OCI-LY1 (cell line): ENCODE measurements around the gene BRSK1.

Experiments used
- H2AFZ ChIP-seq: fragments of 200-600 bp; sonication (generic), shearing (Covaris generic); 2 replicates; pipeline ENCODE4 v1.6.0; 2014; ENCODE audit warnings: antibody characterized with exemption, mild to moderate bottlenecking, low read length
- H3F3A ChIP-seq: fragments of 200-600 bp; sonication (generic), shearing (Covaris generic); 2 replicates; pipeline ENCODE4 v1.6.0; 2014; ENCODE audit warnings: mild to moderate bottlenecking, antibody characterized with exemption, low read length, moderate library complexity; ENCODE audit not compliant: insufficient read depth
- H3K27ac ChIP-seq: fragments of 200-600 bp; sonication (generic); 2 replicates; pipeline ENCODE4 v1.5.1; 2014; ENCODE audit warnings: low read length, mixed run types, mild to moderate bottlenecking, low read depth; ENCODE audit not compliant: poor library complexity, severe bottlenecking
- H3K27me3 ChIP-seq: fragments of 200-600 bp; sonication (generic); 2 replicates; pipeline ENCODE4 v1.6.0; 2014; ENCODE audit warnings: antibody characterized with exemption, mild to moderate bottlenecking, low read length, moderate library complexity; ENCODE audit not compliant: insufficient read depth
- H3K36me3 ChIP-seq: fragments of 200-600 bp; sonication (generic); 2 replicates; pipeline ENCODE4 v1.6.1; 2014; ENCODE audit warnings: mild to moderate bottlenecking, antibody characterized with exemption, low read length, moderate library complexity, mixed read lengths; ENCODE audit not compliant: insufficient read depth
- H3K4me1 ChIP-seq: fragments of 200-600 bp; sonication (generic); 2 replicates; pipeline ENCODE4 v1.5.1; 2014; ENCODE audit warnings: mild to moderate bottlenecking, low read length, moderate library complexity; ENCODE audit not compliant: insufficient read depth, severe bottlenecking
- H3K4me2 ChIP-seq: fragments of 200-600 bp; sonication (generic), shearing (Covaris generic); 2 replicates; pipeline ENCODE4 v1.6.1; 2014; ENCODE audit warnings: low read length
- H3K4me3 ChIP-seq: fragments of 200-600 bp; sonication (generic); 2 replicates; pipeline ENCODE4 v1.5.1; 2014; ENCODE audit warnings: low read length, low read depth, mild to moderate bottlenecking, mixed read lengths; ENCODE audit not compliant: poor library complexity, severe bottlenecking
- H3K79me2 ChIP-seq: fragments of 200-600 bp; shearing (Covaris generic); 2 replicates; pipeline ENCODE4 v1.6.1; 2016; ENCODE audit warnings: mixed run types, low read length, mixed read lengths; ENCODE audit not compliant: insufficient read depth
- H3K9ac ChIP-seq: fragments of 200-600 bp; sonication (generic), shearing (Covaris generic); 2 replicates; pipeline ENCODE4 v1.6.1; 2014; ENCODE audit warnings: mild to moderate bottlenecking, low read length, mixed read lengths
- H3K9me2 ChIP-seq: fragments of 200-600 bp; sonication (generic), shearing (Covaris generic); 2 replicates; pipeline ENCODE4 v1.6.1; 2014; ENCODE audit warnings: low read depth, mild to moderate bottlenecking, low read length, mixed read lengths
- H3K9me3 ChIP-seq: fragments of 200-600 bp; shearing (Covaris generic); 2 replicates; pipeline ENCODE4 v1.6.1; 2014; ENCODE audit warnings: low read length, mixed read lengths
- H4K20me1 ChIP-seq: fragments of 200-600 bp; sonication (generic), shearing (Covaris generic); 2 replicates; pipeline ENCODE4 v1.6.0; 2016; ENCODE audit warnings: mild to moderate bottlenecking, low read length; ENCODE audit not compliant: insufficient read depth
- EZH2 ChIP-seq: fragments of 200-600 bp; sonication (generic), shearing (Covaris generic); IDR thresholded peaks from 2 replicates; pipeline ENCODE4 v1.8.0; 2017; ENCODE audit warnings: borderline replicate concordance, mixed run types, mild to moderate bottlenecking, antibody characterized with exemption, low read length, moderate library complexity, mixed read lengths
- TF ChIP-seq, protein P1 (sequence below): fragments of 200-600 bp; sonication (generic), shearing (Covaris generic); IDR thresholded peaks from 2 replicates; pipeline ENCODE4 v1.5.1; 2017; ENCODE audit warnings: mild to moderate bottlenecking, antibody characterized with exemption, low read length, moderate library complexity, mixed read lengths

The BRSK1 gene

DNA sequence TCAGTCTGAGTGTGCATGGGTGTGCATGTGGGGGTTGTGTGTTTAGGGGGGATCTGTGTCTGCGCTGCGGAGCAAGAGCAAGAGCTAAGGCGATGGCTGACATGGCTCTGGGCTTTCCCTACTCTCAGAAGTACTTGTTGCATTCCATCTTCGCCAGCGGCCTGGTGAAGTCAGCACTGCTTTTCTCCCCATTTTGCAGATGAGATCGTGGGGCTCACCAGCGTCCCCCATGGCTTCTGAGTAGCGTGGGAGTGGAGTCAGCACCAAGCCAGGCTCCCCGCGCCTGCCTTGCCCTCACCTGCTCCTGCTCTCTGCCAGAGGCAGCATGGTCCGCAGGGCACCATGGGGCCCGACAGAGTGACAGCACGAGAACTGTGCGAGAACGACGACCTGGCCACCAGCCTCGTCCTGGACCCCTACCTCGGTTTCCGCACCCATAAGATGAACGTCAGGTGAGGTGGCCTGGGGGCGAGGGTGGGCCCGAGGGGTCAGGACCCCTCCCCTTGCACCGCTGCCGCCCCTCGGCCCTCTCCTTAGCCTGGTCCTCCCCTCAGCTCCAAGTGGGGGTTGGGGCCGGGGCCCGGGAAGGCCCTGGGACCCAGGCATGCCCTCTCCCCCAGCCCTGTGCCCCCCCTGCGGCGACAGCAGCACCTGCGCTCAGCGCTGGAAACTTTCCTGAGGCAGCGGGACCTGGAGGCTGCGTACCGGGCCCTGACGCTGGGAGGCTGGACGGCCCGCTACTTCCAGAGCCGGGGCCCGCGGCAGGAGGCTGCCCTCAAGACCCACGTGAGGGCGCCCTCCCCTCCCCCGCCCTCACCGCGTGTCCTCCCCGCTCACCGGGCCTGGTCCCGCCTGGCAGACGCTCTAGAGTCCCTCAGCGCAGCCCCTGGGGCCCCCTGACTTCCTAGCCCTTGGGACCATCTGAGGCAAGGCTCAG, 58.1 kb downstream of the BRSK1 start:
- Histone ChIP-seq H3K4me3 (peak overlapping the region; percentile 73), H3K27me3 (no peaks in the 10 kb centered on the region), H3K9me2 (no peaks in the 10 kb centered on the region), H3K4me2 (peak overlapping the region; percentile 89), H3K27ac (no peak overlapping the region), H3K79me2 (no peaks in the 10 kb centered on the region), H3K36me3 (peaks cover 15% of the 10 kb centered on the region), H3K4me1 (peaks cover 25% of the 10 kb centered on the region), H3K9me3 (no peaks in the 10 kb centered on the region), H3F3A (no peaks in the 10 kb centered on the region), H2AFZ (no peak overlapping the region), H3K9ac (peak overlapping the region; percentile 85; the same call in 1 of the 2 replicates), H4K20me1 (no peaks in the 10 kb centered on the region)
- TF ChIP-seq EZH2: no peak
- TF ChIP-seq, protein P1, sequence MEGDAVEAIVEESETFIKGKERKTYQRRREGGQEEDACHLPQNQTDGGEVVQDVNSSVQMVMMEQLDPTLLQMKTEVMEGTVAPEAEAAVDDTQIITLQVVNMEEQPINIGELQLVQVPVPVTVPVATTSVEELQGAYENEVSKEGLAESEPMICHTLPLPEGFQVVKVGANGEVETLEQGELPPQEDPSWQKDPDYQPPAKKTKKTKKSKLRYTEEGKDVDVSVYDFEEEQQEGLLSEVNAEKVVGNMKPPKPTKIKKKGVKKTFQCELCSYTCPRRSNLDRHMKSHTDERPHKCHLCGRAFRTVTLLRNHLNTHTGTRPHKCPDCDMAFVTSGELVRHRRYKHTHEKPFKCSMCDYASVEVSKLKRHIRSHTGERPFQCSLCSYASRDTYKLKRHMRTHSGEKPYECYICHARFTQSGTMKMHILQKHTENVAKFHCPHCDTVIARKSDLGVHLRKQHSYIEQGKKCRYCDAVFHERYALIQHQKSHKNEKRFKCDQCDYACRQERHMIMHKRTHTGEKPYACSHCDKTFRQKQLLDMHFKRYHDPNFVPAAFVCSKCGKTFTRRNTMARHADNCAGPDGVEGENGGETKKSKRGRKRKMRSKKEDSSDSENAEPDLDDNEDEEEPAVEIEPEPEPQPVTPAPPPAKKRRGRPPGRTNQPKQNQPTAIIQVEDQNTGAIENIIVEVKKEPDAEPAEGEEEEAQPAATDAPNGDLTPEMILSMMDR: no peak

DNA sequence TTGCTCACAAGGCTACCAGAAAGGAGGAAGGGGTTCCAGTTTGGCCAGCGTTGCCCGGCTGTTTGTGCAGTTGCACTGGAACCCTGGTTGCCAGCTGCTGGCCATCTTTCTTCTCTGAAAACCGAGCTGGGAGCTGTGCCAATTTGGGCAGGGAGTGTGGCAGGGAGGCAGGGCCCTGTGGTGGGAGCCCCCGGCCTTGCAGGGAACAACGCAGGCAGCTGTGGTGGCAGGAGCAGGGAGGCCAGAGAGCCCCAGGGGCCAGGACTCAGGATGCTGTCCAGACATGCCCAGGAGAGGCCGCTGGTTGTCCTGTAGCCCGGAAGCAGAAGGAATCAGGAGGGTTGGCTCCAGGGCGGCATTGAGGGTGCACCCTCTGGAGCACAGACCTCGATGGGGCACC, 60.6 kb downstream of the BRSK1 start:
- Histone ChIP-seq H3K9me2 (no peaks in the 10 kb centered on the region), H3F3A (no peaks in the 10 kb centered on the region), H3K4me2 (no peak overlapping the region), H3K4me3 (no peak overlapping the region), H3K4me1 (peaks cover 16% of the 10 kb centered on the region), H3K79me2 (no peaks in the 10 kb centered on the region), H3K27me3 (no peaks in the 10 kb centered on the region), H3K27ac (no peak overlapping the region), H4K20me1 (no peaks in the 10 kb centered on the region), H2AFZ (no peak overlapping the region), H3K36me3 (peaks cover 21% of the 10 kb centered on the region), H3K9ac (no peak overlapping the region), H3K9me3 (no peaks in the 10 kb centered on the region)
- TF ChIP-seq EZH2: no peak
- TF ChIP-seq, protein P1: no peak

DNA sequence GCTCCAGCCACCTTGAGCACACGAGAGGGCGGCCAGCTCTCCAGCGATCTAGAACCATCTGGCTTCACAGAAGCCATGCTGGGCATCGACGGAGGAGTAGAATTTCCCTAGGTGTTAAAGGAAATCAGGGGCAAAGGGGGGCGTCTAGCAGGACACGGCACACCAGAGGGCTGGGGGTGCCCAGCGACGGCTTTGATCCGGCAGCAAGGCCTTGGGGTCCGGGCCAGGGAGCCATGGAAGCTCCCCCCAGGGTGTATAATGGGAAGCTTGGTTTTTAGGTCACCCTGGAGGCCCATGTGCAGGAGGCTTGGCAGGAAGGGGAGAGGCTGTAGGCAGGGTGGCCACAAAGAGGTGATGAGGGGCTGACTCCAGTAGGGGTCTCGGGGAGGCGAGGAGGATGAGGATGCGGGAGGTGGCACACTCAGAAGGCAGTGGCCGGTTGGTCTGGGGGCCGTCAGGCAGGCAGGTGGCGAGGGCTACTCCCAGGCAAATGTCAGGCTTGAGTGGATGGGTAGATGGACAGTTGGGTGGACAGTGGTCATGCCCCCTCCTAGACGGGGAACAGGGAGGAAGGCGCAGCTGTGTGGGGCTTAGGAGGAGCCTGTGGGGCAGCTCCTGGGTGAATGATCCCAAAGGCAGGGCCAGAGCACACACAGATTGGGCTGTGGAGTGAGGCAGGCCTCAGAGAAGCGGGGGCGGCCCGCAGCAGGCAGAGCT, 61.5 kb downstream of the BRSK1 start:
- no peaks in the 10 kb centered on the region for H3F3A ChIP-seq
- no peaks in the 10 kb centered on the region for H3K27me3 ChIP-seq
- H3K4me1 ChIP-seq: peaks cover 15% of the 10 kb centered on the region
- H3K9ac ChIP-seq: no peak overlapping the region
- H3K4me3 ChIP-seq: no peak overlapping the region
- TF ChIP-seq EZH2: no peak
- TF ChIP-seq, protein P1: no peak
- H3K4me2 ChIP-seq: no peak overlapping the region
- no peaks in the 10 kb centered on the region for H3K79me2 ChIP-seq
- no peaks in the 10 kb centered on the region for H4K20me1 ChIP-seq
- H3K36me3 ChIP-seq: peaks cover 21% of the 10 kb centered on the region
- H2AFZ ChIP-seq: no peak overlapping the region
- H3K9me2 ChIP-seq: no peaks in the 10 kb centered on the region
- H3K27ac ChIP-seq: no peak overlapping the region
- H3K9me3 ChIP-seq: no peaks in the 10 kb centered on the region
